Measurements from ENCODE around the gene UNG.

DNA sequence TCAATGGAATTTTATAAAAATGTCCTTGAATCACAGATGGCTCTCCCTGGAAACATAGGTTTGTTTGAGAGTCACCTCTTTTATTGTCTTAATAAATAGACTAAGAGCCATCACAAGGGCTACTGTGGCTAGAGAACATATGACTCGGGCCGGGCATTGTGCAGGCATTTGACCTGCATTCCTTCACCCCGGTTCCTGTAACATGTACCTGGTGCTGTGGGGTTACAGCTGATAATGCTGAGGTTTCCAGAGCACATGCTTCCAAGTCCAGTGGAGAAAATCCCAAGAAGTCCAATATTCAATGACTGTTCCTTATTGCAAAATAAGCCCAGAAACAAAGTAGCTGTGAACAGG lies 18.0 kb downstream of the UNG start:
- TF ChIP-seq EZH2 (IDR thresholded peaks at IDR 0.05; ENCODE audit: borderline replicate concordance, low read depth, low read length, severe bottlenecking) = no peak
- TF ChIP-seq, protein P1, sequence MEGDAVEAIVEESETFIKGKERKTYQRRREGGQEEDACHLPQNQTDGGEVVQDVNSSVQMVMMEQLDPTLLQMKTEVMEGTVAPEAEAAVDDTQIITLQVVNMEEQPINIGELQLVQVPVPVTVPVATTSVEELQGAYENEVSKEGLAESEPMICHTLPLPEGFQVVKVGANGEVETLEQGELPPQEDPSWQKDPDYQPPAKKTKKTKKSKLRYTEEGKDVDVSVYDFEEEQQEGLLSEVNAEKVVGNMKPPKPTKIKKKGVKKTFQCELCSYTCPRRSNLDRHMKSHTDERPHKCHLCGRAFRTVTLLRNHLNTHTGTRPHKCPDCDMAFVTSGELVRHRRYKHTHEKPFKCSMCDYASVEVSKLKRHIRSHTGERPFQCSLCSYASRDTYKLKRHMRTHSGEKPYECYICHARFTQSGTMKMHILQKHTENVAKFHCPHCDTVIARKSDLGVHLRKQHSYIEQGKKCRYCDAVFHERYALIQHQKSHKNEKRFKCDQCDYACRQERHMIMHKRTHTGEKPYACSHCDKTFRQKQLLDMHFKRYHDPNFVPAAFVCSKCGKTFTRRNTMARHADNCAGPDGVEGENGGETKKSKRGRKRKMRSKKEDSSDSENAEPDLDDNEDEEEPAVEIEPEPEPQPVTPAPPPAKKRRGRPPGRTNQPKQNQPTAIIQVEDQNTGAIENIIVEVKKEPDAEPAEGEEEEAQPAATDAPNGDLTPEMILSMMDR (IDR thresholded peaks at IDR 0.05; ENCODE audit: extremely low read depth in 1 of 2, insufficient read depth in 1 of 2, low read depth in 1 of 2, low read length in 2 of 2) = no peak
- no peak for TF ChIP-seq POLR2A (IDR thresholded peaks at IDR 0.05; ENCODE audit: low read depth, low read length)
- no peak for TF ChIP-seq GATA2 (IDR thresholded peaks at IDR 0.05; ENCODE audit: insufficient read depth, insufficient read length, low read depth, low read length)
- TF ChIP-seq POLR2AphosphoS5 (IDR thresholded peaks at IDR 0.05; ENCODE audit: insufficient read depth, low read depth, low read length) = no peak
- no peak for TF ChIP-seq JUN (IDR thresholded peaks at IDR 0.05; ENCODE audit: borderline replicate concordance, insufficient read depth, insufficient read length, low read depth)
- TF ChIP-seq, protein P2, sequence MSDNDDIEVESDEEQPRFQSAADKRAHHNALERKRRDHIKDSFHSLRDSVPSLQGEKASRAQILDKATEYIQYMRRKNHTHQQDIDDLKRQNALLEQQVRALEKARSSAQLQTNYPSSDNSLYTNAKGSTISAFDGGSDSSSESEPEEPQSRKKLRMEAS (IDR thresholded peaks at IDR 0.05; ENCODE audit: insufficient read depth, insufficient read length) = no peak

Data from endothelial cell of umbilical vein (primary cell).